ENCODE data around the gene JRKL. TPM values are rescaled to one million over a fixed set of nuclear protein-coding genes. Genes with fewer than 3 reads are reported as not detected.

The JRKL gene
- total RNA-seq = 1 to 10 TPM; 3.8 to 7.0 TPM

DNA sequence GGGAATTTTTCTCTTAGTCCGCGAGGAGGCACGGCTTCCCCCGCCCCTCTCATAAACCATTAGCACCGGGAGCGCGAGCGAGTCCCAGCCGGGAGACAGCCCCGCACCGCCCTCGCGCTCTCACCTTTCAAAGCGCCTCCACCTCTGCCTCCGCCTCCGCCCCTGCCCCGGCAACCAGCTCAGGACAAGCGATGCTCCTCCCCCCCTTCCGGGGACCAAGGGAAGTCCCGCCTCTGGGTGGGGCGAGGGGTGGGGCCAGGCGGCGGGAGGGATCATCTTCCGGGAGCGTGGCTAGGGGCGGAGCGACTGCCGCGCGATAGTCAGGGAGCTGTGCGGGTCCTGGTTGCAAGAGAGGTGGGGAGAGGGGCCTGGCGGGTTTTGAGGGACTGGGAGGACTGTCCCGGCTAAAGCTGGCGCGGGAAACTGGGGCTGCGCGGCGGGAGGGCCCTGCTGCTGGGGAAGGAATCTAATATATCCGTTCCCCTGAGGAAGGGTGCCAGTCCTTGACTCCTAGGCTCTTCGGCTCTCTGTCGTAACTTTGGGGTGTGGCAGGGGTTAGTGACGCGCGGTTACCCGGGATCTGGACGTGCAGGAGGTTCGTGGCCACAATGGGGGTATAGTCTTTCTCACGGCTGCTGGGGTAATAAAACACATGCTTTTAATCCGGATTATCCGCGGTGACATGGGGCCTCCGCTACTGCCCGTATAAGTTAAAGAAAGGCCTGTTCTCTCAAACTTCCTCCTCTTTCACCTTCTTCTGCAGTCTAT lies at the start of gene JRKL, which contains the start of gene CCDC82:
Gene JRKL, plus strand, starts transcription at position 294 of the 768 bp plus-strand sequence. CDS start 637 bp downstream, outside the sequence.
Gene CCDC82, minus strand, starts transcription at position 193 of the 768 bp plus-strand sequence. CDS start 5,165 bp downstream, outside the sequence.

DNA sequence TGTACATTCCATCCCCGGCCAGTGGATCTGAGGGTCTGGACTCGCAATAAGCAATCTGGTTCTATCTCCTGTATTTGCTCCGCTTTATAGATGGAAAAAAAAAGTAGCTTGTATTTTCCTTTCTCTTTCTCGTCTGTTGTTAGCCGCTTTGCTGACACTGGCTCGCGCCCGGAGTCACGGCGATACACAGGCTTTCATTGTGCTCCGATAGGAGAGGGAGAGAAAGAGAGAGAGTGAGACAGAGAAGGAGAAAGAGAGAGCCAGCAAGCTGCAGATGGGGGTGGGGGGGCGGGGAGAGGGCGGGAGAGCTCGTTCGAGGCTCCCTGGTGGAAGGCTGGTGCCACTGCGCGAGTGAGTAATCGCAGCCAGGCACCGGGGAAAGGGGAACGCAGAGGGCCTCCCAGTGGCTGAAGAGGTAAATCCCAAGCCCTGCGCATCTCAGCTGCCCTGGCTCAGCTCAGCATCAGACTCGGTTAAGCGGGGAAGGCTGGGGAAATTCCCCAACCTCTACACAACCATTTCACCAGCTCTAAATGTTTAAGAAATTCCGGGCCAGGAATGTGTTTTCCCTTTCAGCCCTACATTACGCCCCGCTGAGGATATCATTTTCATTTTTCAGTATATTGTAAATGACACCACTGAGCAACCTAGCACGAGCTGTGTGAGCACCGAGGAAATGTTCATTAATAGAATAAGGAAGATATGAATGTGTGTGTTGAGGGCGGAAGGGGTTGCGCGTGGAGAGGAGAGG lies 46.7 kb upstream of the JRKL start, which contains the start of gene MAML2:
Gene MAML2, minus strand, starts transcription at position 235 of the 751 bp plus-strand sequence. CDS start 1,300 bp downstream, outside the sequence.

Small RNAs within 50 kb of the gene (small RNA-seq; reads per million reads assigned to genes)
- 0 reads per million in 2 donors for gene MIR1260B

Other genes with a start within 250 kb of the JRKL start
- 1 to 10 TPM; 6.2 to 8.0 TPM for gene MAML2, start 46.8 kb upstream of the JRKL start, total RNA-seq
- 10 to 100 TPM; 14.5 to 15.7 TPM for gene CCDC82, start 101 bp upstream of the JRKL start, total RNA-seq

Measured in melanocyte of skin (primary cell).